Endothelial cell of umbilical vein (primary cell): ENCODE measurements around the gene AKAP12.

Source experiments
- CTCF ChIP-seq, 2 donors: IDR thresholded peaks; 1 replicate in 1 of 2; 2 replicates in 1 of 2; pipeline ENCODE4 v1.5.1; 2011; ENCODE audit warnings: low read length in 2 of 2, mild to moderate bottlenecking in 2 of 2, moderate library complexity in 2 of 2, control low read depth in 1 of 2, inconsistent platforms in 1 of 2, low read depth in 1 of 2; ENCODE audit not compliant: insufficient read depth in 1 of 2; ENCODE audit errors: extremely low read depth in 1 of 2
- EZH2 ChIP-seq: IDR thresholded peaks from 2 replicates; pipeline ENCODE4 v1.6.1; 2012; ENCODE audit warnings: borderline replicate concordance, low read depth, mild to moderate bottlenecking, moderate library complexity, low read length, inconsistent platforms; ENCODE audit not compliant: severe bottlenecking

- TF ChIP-seq CTCF (IDR thresholded peaks at IDR 0.05; ENCODE audit: extremely low read depth in 1 of 2, insufficient read depth in 1 of 2, low read depth in 1 of 2, low read length in 2 of 2) (no peak), EZH2 (no peak)
Measured at GRCh38 chr6:151352410-151353396, 112.9 kb downstream of the AKAP12 start.
